SK-N-SH treated with all-trans-retinoic acid at 6 μM for 48 hours (cell line): ENCODE data around the gene CTCFL.

Experiments used
- ATAC-seq: fragments of 200-7000 bp; cut with Tn5 transposase; 3 replicates; pipeline ENCODE4 v1.9.1; 2020; ENCODE audit warnings: mild to moderate bottlenecking, moderate library complexity
- ARNTL ChIP-seq: fragments of 450-650 bp; formaldehyde crosslinking; IDR thresholded peaks from 2 replicates; pipeline ENCODE4 v1.5.0; 2020; ENCODE audit warnings: low read depth, mild to moderate bottlenecking, moderate library complexity, borderline replicate concordance
- BACH2 ChIP-seq: fragments of 250-450 bp; sonication (Bioruptor Pico); IDR thresholded peaks from 2 replicates; pipeline ENCODE4 v1.9.0; 2021; ENCODE audit warnings: mild to moderate bottlenecking, borderline replicate concordance
- CREB5 ChIP-seq: fragments of 250-450 bp; sonication (Bioruptor Pico); IDR thresholded peaks from 2 replicates; pipeline ENCODE4 v1.5.1; 2020; ENCODE audit warnings: low read depth, mild to moderate bottlenecking, moderate library complexity
- CSDC2 ChIP-seq: fragments of 250-450 bp; sonication (Bioruptor Pico); IDR thresholded peaks from 2 replicates; pipeline ENCODE4 v1.5.0; 2020; ENCODE audit warnings: mild to moderate bottlenecking, moderate library complexity
- CSRNP3 ChIP-seq: fragments of 250-450 bp; sonication (Bioruptor Pico); IDR thresholded peaks from 2 replicates; pipeline ENCODE4 v1.5.1; 2021; ENCODE audit warnings: mild to moderate bottlenecking, moderate library complexity
- ESRRG ChIP-seq: fragments of 250-450 bp; sonication (Bioruptor Pico); IDR thresholded peaks from 2 replicates; pipeline ENCODE4 v1.6.1; 2021; ENCODE audit warnings: mild to moderate bottlenecking
- GLIS3 ChIP-seq: fragments of 250-450 bp; sonication (Bioruptor Pico); IDR thresholded peaks from 2 replicates; pipeline ENCODE4 v1.5.0; 2020; ENCODE audit warnings: mild to moderate bottlenecking, moderate library complexity
- ISL1 ChIP-seq: fragments of 250-450 bp; sonication (Bioruptor Pico); IDR thresholded peaks from 2 replicates; pipeline ENCODE4 v2.1.2; 2022; ENCODE audit warnings: mild to moderate bottlenecking, moderate library complexity
- OSR1 ChIP-seq: fragments of 250-450 bp; sonication (Bioruptor Pico); IDR thresholded peaks from 2 replicates; pipeline ENCODE4 v1.8.0; 2022; ENCODE audit warnings: moderate library complexity, mild to moderate bottlenecking, inconsistent platforms
- PATZ1 ChIP-seq: fragments of 250-450 bp; sonication (Bioruptor Pico); IDR thresholded peaks from 2 replicates; pipeline ENCODE4 v1.8.0; 2020; ENCODE audit warnings: mild to moderate bottlenecking, moderate library complexity, borderline replicate concordance
- POU6F1 ChIP-seq: fragments of 250-450 bp; sonication (Bioruptor Pico); IDR thresholded peaks from 2 replicates; pipeline ENCODE4 v1.8.0; 2021; ENCODE audit warnings: low read depth, mild to moderate bottlenecking, moderate library complexity, borderline replicate concordance
- PPARA ChIP-seq: fragments of 250-450 bp; sonication (Bioruptor Pico); IDR thresholded peaks from 2 replicates; pipeline ENCODE4 v1.5.0; 2020; ENCODE audit warnings: mild to moderate bottlenecking, borderline replicate concordance
- SNAI2 ChIP-seq: fragments of 250-450 bp; sonication (Bioruptor Pico); IDR thresholded peaks from 2 replicates; pipeline ENCODE4 v1.5.0; 2020; ENCODE audit warnings: mild to moderate bottlenecking, moderate library complexity
- TOX ChIP-seq: fragments of 250-450 bp; sonication (Bioruptor Pico); IDR thresholded peaks from 2 replicates; pipeline ENCODE4 v1.8.0; 2021; ENCODE audit warnings: mild to moderate bottlenecking, moderate library complexity, borderline replicate concordance
- ZC3H10 ChIP-seq: fragments of 250-450 bp; sonication (Bioruptor Pico); IDR thresholded peaks from 2 replicates; pipeline ENCODE4 v1.5.1; 2021; ENCODE audit warnings: mild to moderate bottlenecking, moderate library complexity
- ZFP30 ChIP-seq: fragments of 450-650 bp; formaldehyde crosslinking; IDR thresholded peaks from 2 replicates; pipeline ENCODE4 v1.5.0; 2022; ENCODE audit warnings: mild to moderate bottlenecking, moderate library complexity
- ZNF565 ChIP-seq: fragments of 450-650 bp; formaldehyde crosslinking; conservative IDR thresholded peaks from 2 replicates; pipeline ENCODE4 v1.5.0; 2020; ENCODE audit warnings: low read depth, mild to moderate bottlenecking, moderate library complexity
- ZNF70 ChIP-seq: fragments of 450-650 bp; formaldehyde crosslinking; IDR thresholded peaks from 2 replicates; pipeline ENCODE4 v1.5.0; 2020; ENCODE audit warnings: mild to moderate bottlenecking, moderate library complexity
- ZNF8 ChIP-seq: fragments of 450-650 bp; formaldehyde crosslinking; IDR thresholded peaks from 2 replicates; pipeline ENCODE4 v1.5.0; 2020; ENCODE audit warnings: mild to moderate bottlenecking, moderate library complexity

CTCFL gene

GRCh38 chr20:57478176-57478575 lies 46.8 kb downstream of the CTCFL start:
- no peak for ATAC-seq
- no peak for TF ChIP-seq CREB5
- no peak for TF ChIP-seq ZNF565 (CRISPR knock-in tag)
- TF ChIP-seq OSR1 (CRISPR knock-in tag): no peak
- no peak for TF ChIP-seq ZC3H10 (CRISPR knock-in tag)
- TF ChIP-seq ISL1 (CRISPR knock-in tag): no peak
- TF ChIP-seq ARNTL (CRISPR knock-in tag): no peak
- TF ChIP-seq ESRRG (CRISPR knock-in tag): no peak
- no peak for TF ChIP-seq CSRNP3 (CRISPR knock-in tag)
- TF ChIP-seq ZNF70 (CRISPR knock-in tag): no peak
- no peak for TF ChIP-seq BACH2 (CRISPR knock-in tag)
- no peak for TF ChIP-seq ZNF8 (CRISPR knock-in tag)
- TF ChIP-seq ZFP30 (CRISPR knock-in tag): no peak
- TF ChIP-seq GLIS3 (CRISPR knock-in tag): no peak
- TF ChIP-seq SNAI2: no peak
- TF ChIP-seq PPARA (CRISPR knock-in tag): no peak
- TF ChIP-seq TOX (CRISPR knock-in tag): no peak
- TF ChIP-seq CSDC2 (CRISPR knock-in tag): no peak

GRCh38 chr20:57476641-57477461 lies 48.1 kb downstream of the CTCFL start:
- ATAC-seq: no peak

More at GRCh38 chr20:57476641-57477461, 48.1 kb downstream of the CTCFL start:
- TF ChIP-seq CREB5 (no peak), ZNF565 (CRISPR knock-in tag) (no peak), CSRNP3 (CRISPR knock-in tag) (no peak), ZNF8 (CRISPR knock-in tag) (no peak), ZNF70 (CRISPR knock-in tag) (no peak), ZC3H10 (CRISPR knock-in tag) (no peak), ISL1 (CRISPR knock-in tag) (no peak), PATZ1 (CRISPR knock-in tag) (no peak), POU6F1 (CRISPR knock-in tag) (no peak), CSDC2 (CRISPR knock-in tag) (no peak)
